HEK293 (cell line): ENCODE results near the gene PRF1.

Experiments used
- CTCF ChIA-PET: fragments of 350-600 bp; formaldehyde crosslinking; extraction: SDS; loops from one replicate; lab custom pipeline; 2021; ENCODE audit warnings: antibody characterized with exemption; lab: Yijun Ruan, JAX
- POLR2A ChIA-PET: fragments of 300-600 bp; formaldehyde crosslinking; extraction: SDS; loops from one replicate; lab custom pipeline; 2020; ENCODE audit warnings: antibody characterized with exemption, inconsistent platforms; lab: Yijun Ruan, JAX
- H3K27ac ChIP-seq: fragments of 200-500 bp; sonication (Bioruptor generic); 2 replicates; pipeline ENCODE4 v1.5.1; 2014; ENCODE audit warnings: low read depth, low read length, control low read depth, inconsistent platforms; ENCODE audit errors: extremely low read depth
- H3K36me3 ChIP-seq, 2 experiments: fragments of 200-500 bp in 1 of 2; sonication (Bioruptor generic) in 1 of 2; 1 replicate in 1 of 2; 2 replicates in 1 of 2; pipeline ENCODE4 v1.5.1; 2014 to 2017; ENCODE audit warnings: inconsistent platforms in 2 of 2, low read length in 2 of 2; ENCODE audit not compliant: control insufficient read depth in 2 of 2, insufficient read depth in 1 of 2
- H3K4me1 ChIP-seq: fragments of 200-500 bp; sonication (Bioruptor generic); 2 replicates; pipeline ENCODE4 v1.5.1; 2014; ENCODE audit warnings: mild to moderate bottlenecking, low read length, inconsistent platforms; ENCODE audit not compliant: control insufficient read depth, insufficient read depth
- H3K4me3 ChIP-seq: 2 replicates; pipeline ENCODE4 v1.5.1; 2011; ENCODE audit warnings: low read depth, mild to moderate bottlenecking, control low read depth, low read length, moderate library complexity
- H3K9me3 ChIP-seq: fragments of 200-500 bp; sonication (Bioruptor generic); 2 replicates; pipeline ENCODE4 v1.5.1; 2014; ENCODE audit warnings: low read depth, low read length, inconsistent platforms; ENCODE audit not compliant: control insufficient read depth, insufficient read depth
- EGR2 ChIP-seq: fragments of 450-650 bp; formaldehyde crosslinking; IDR thresholded peaks from 2 replicates; pipeline ENCODE4 v1.5.1; 2016; ENCODE audit warnings: low read depth, missing biosample characterization, missing genetic modification characterization
- KLF1 ChIP-seq: fragments of 450-650 bp; formaldehyde crosslinking; IDR thresholded peaks from 2 replicates; pipeline ENCODE4 v1.5.1; 2016; ENCODE audit warnings: missing biosample characterization, missing genetic modification characterization
- PRDM6 ChIP-seq: fragments of 450-650 bp; formaldehyde crosslinking; IDR thresholded peaks from 2 replicates; pipeline ENCODE4 v1.5.1; 2017; ENCODE audit warnings: missing biosample characterization, missing genetic modification characterization
- SALL2 ChIP-seq: fragments of 450-650 bp; formaldehyde crosslinking; IDR thresholded peaks from 2 replicates; pipeline ENCODE4 v1.5.0; 2017; ENCODE audit warnings: missing biosample characterization, mild to moderate bottlenecking, missing genetic modification characterization, borderline replicate concordance
- ZBTB44 ChIP-seq: fragments of 450-650 bp; IDR thresholded peaks from 2 replicates; pipeline ENCODE4 v1.5.1; 2018; ENCODE audit warnings: missing biosample characterization, mild to moderate bottlenecking, missing genetic modification characterization
- ZFHX2 ChIP-seq: fragments of 450-650 bp; formaldehyde crosslinking; conservative IDR thresholded peaks from 2 replicates; pipeline ENCODE4 v1.5.1; 2016; ENCODE audit warnings: missing biosample characterization, missing genetic modification characterization
- ZFP69B ChIP-seq: fragments of 450-650 bp; formaldehyde crosslinking; IDR thresholded peaks from 2 replicates; pipeline ENCODE4 v1.5.1; 2016; ENCODE audit warnings: missing biosample characterization, missing genetic modification characterization
- ZIC2 ChIP-seq: fragments of 450-650 bp; formaldehyde crosslinking; IDR thresholded peaks from 2 replicates; pipeline ENCODE4 v1.5.1; 2016; ENCODE audit warnings: missing biosample characterization, missing genetic modification characterization
- ZNF138 ChIP-seq: fragments of 450-650 bp; formaldehyde crosslinking; IDR thresholded peaks from 2 replicates; pipeline ENCODE4 v1.5.1; 2016; ENCODE audit warnings: missing biosample characterization, missing genetic modification characterization, borderline replicate concordance
- ZNF266 ChIP-seq: fragments of 450-650 bp; formaldehyde crosslinking; IDR thresholded peaks from 2 replicates; pipeline ENCODE4 v1.5.1; 2016; ENCODE audit warnings: missing biosample characterization, missing genetic modification characterization, low read depth
- ZNF274 ChIP-seq, 2 experiments: fragments of 200-500 bp in 1 of 2; fragments of 450-650 bp in 1 of 2; sonication (Bioruptor generic) in 1 of 2; formaldehyde crosslinking in 1 of 2; IDR thresholded peaks; 2 replicates each; pipeline versions ENCODE4 v1.5.1 to v1.6.1; 2014 to 2016; ENCODE audit warnings: borderline replicate concordance in 1 of 2, inconsistent platforms in 1 of 2, low read length in 1 of 2, missing biosample characterization in 1 of 2, missing genetic modification characterization in 1 of 2
- ZNF530 ChIP-seq: fragments of 450-650 bp; formaldehyde crosslinking; IDR thresholded peaks from 2 replicates; pipeline ENCODE4 v1.5.1; 2016; ENCODE audit warnings: low read depth, missing biosample characterization, missing genetic modification characterization

Gene PRF1

GRCh38 chr10:70564113-70564725 is 38.3 kb downstream of the PRF1 start:
- ChIA-PET CTCF (no interaction called here), POLR2A (no interaction called here)
- H3K27ac ChIP-seq = no peak overlapping the region
- peaks cover 0 to 14% of the 10 kb centered on the region in 2 experiments; a peak in 1 of 3 replicates for H3K36me3 ChIP-seq
- no peaks in the 10 kb centered on the region; the same call in 1 of the 2 replicates for H3K4me1 ChIP-seq
- no peak overlapping the region for H3K4me3 ChIP-seq
- H3K9me3 ChIP-seq = no peaks in the 10 kb centered on the region
- TF ChIP-seq ZBTB44 (tag by site-specific recombination) (peak; percentile 61), ZIC2 (no peak)

GRCh38 chr10:70563230-70563629 is 39.3 kb downstream of the PRF1 start:
- TF ChIP-seq ZFHX2 (tag by site-specific recombination) (peak; percentile 69), EGR2 (peak; percentile 85), ZFP69B (tag by site-specific recombination) (no peak)
- peaks cover 0 to 14% of the 10 kb centered on the region in 2 experiments; a peak in 1 of 3 replicates for H3K36me3 ChIP-seq
- H3K9me3 ChIP-seq = no peaks in the 10 kb centered on the region
- CTCF ChIA-PET = no interaction called here
- H3K27ac ChIP-seq = no peak overlapping the region
- H3K4me3 ChIP-seq = no peak overlapping the region
- H3K4me1 ChIP-seq = no peaks in the 10 kb centered on the region; the same call in 1 of the 2 replicates
- POLR2A ChIA-PET = no interaction called here

GRCh38 chr10:70562036-70562755 is 40.3 kb downstream of the PRF1 start:
- POLR2A ChIA-PET = no interaction called here
- CTCF ChIA-PET = interaction anchor here (1.3 to 5.3 kb wide), 2 partner anchors 11 to 172 kb away, joined by 3 to 35 read pairs; no protein-coding TSS in a partner anchor
- Histone ChIP-seq H3K4me3 (no peak overlapping the region), H3K9me3 (no peaks in the 10 kb centered on the region), H3K36me3 (peaks cover 0 to 10% of the 10 kb centered on the region in 2 experiments; a peak in 1 of 3 replicates), H3K4me1 (no peaks in the 10 kb centered on the region; the same call in 1 of the 2 replicates), H3K27ac (no peak overlapping the region)
- no peak for TF ChIP-seq SALL2
- TF ChIP-seq ZNF274 (IDR thresholded peaks at IDR 0.05; ENCODE audit: low read length) = no peak
- no peak for TF ChIP-seq ZNF274 (tag by site-specific recombination; IDR thresholded peaks at IDR 0.05; ENCODE audit: borderline replicate concordance)
- no peak for TF ChIP-seq KLF1 (tag by site-specific recombination)
- TF ChIP-seq PRDM6 (tag by site-specific recombination) = no peak
- no peak for TF ChIP-seq ZBTB44 (tag by site-specific recombination)
- no peak for TF ChIP-seq ZNF530 (tag by site-specific recombination)
- TF ChIP-seq ZNF266 (tag by site-specific recombination) = no peak
- no peak for TF ChIP-seq ZNF138 (tag by site-specific recombination)
- TF ChIP-seq EGR2 = no peak
